GM12864 (cell line): ENCODE results near the gene NFASC.

Source experiments
- DNase-seq: peaks from one replicate; pipeline ENCODE4 v3.0.0-alpha.2; 2011; ENCODE audit warnings: low read depth
- H3K4me3 ChIP-seq: 2 replicates; pipeline ENCODE4 v1.5.1; 2011; ENCODE audit warnings: mild to moderate bottlenecking, low read depth, low read length, control low read depth
- CTCF ChIP-seq: IDR thresholded peaks from 2 replicates; pipeline ENCODE4 v1.5.1; 2011; ENCODE audit warnings: low read depth, mild to moderate bottlenecking, moderate library complexity, low read length, control low read depth, inconsistent platforms; ENCODE audit errors: missing control alignments

The NFASC gene

DNA sequence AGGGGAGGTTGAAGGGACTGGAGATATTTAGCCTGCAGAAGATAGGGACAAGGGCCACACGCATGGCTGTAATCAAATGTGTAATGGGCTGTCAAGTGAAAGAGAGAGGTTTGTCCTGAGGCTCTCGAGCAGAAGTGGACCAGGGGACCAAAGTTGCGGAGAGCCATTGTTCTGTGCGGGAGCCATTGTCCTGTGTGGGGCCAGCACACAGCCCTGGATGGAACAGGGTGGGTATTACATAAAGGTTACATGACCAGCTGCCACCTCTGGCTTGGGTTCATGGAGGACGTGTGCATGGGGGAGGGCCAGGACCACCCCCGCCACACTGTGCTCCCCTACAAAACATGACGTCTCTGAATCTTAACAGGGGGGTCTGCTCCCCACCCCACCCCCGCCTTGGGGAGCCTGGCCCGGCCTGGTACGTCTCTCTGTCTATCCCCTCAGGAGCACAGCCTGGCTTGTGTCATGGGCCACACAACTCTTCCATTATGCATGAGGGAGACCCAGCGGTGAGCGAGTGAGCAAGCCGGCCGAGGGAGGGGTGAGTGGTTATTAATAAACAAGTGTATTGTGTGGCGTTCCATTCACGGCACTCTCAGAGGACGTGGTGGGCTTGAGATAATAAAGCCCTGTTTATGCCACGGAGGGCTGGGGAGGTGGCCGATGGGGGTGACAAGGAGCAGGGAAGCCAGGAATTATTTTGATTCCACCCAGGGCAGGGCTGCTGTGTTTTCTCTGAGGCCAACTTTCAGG is at the start of gene NFASC:
Gene NFASC (plus strand): TSS at position 703 of the 753 bp plus-strand sequence. CDS start 73,454 bp downstream, outside the sequence.
- no peak for TF ChIP-seq CTCF
- DNase-seq: no peak
- H3K4me3 ChIP-seq: no peak within 1 kb of the TSS

- no peak for DNase-seq
- no peak overlapping the region for H3K4me3 ChIP-seq
- no peak for TF ChIP-seq CTCF
Measured at GRCh38 chr1:204821476-204821875, 49.2 kb upstream of the NFASC start.

- no peak for DNase-seq
- H3K4me3 ChIP-seq: no peak overlapping the region
- no peak for TF ChIP-seq CTCF
Measured at GRCh38 chr1:204821924-204822323, 48.7 kb upstream of the NFASC start.

- H3K4me3 ChIP-seq: no peak overlapping the region
- no peak for DNase-seq
- TF ChIP-seq CTCF: peak; percentile 70
Measured at GRCh38 chr1:204826970-204827369, 43.7 kb upstream of the NFASC start.

GRCh38 chr1:204828352-204828850 is 42.3 kb upstream of the NFASC start:
- TF ChIP-seq CTCF: no peak
- H3K4me3 ChIP-seq: no peak overlapping the region
- no peak for DNase-seq

- no peak overlapping the region for H3K4me3 ChIP-seq
- TF ChIP-seq CTCF: no peak
- no peak for DNase-seq
Measured at GRCh38 chr1:204829133-204829825, 41.4 kb upstream of the NFASC start.

DNA sequence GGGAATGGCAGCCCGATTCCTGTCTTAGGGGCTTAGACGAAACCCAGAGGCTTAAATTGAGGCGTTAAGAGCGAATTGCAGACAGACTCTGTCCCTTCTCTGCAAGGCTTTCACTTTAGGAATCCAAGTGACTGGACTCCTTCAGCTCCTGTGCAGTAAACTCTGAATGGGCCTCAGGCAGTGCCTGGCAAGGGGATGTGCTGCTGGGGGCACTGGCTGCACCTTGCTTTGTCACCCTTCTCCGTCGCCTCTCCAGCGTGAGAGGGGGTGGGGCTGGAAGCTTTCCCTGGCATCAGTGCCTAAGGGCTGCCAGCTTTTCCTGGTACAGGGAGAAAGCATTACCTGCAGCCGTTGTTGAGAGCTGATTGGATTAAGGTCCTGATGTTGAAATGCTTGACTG is 39.9 kb upstream of the NFASC start:
- no peak for DNase-seq
- H3K4me3 ChIP-seq: no peak overlapping the region
- no peak for TF ChIP-seq CTCF
